PFSK-1 (cell line): Measurements from ENCODE around the gene TLCD2.

Source experiments
- POLR2AphosphoS5 ChIP-seq: IDR thresholded peaks from 2 replicates; pipeline ENCODE4 v1.6.1; 2012; ENCODE audit warnings: low read depth, mild to moderate bottlenecking, control low read depth, low read length, moderate library complexity
- REST ChIP-seq, 2 experiments: IDR thresholded peaks; 2 replicates each; pipeline versions ENCODE4 v1.6.1 to v1.8.0; 2011 to 2012; ENCODE audit warnings: low read depth in 2 of 2, low read length in 2 of 2, control low read depth in 1 of 2, inconsistent platforms in 1 of 2, mild to moderate bottlenecking in 1 of 2, moderate library complexity in 1 of 2; ENCODE audit not compliant: insufficient read depth in 1 of 2
- SIN3A ChIP-seq: IDR thresholded peaks from 2 replicates; pipeline ENCODE4 v1.6.1; 2012; ENCODE audit warnings: mild to moderate bottlenecking, low read length, moderate library complexity, borderline replicate concordance; ENCODE audit not compliant: insufficient read depth
- TAF1 ChIP-seq: IDR thresholded peaks from 2 replicates; pipeline ENCODE4 v1.6.1; 2012; ENCODE audit warnings: low read length, control low read depth, borderline replicate concordance; ENCODE audit not compliant: insufficient read depth

GRCh38 chr17:1683459-1683858, 26.7 kb downstream of the TLCD2 start:
- TF ChIP-seq TAF1 (no peak), POLR2AphosphoS5 (no peak), REST (IDR thresholded peaks at IDR 0.05; ENCODE audit: insufficient read depth in 1 of 2, low read depth in 2 of 2, low read length in 2 of 2) (no peak), SIN3A (no peak)
